ENCODE measurements around the gene GPR55.

GPR55 gene

DNA sequence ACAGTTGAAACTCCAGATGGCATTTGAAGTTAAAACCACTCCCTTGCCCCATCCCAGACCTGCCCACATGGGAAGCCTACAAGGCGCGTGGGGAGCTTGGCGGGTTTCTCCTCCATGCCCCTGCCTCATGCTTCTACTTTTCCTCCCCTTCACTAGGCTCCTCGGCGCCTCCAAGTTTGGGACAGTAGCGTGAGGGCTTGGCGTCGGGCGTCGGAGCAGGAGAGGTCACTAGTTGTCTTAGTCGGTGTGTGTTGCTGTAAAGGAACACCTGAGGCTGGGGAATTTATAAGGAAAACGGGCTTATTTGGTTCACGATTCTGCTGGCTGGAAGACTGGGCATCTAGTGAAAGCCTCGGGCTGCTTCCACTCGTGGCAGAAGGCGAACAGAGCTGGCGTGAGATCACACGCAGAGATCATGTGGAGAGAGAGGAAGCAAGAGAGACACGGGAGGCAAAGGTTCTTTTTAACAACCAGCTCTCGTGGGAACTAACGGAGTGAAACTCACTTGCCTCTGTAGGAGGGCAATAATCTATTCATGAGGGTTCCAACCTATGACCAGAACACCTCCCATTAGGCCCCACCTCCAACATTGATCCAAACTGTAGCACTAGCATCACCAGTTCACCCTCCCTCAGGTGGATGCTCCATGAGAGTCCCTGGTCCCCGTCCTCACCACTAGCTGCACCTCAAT lies 35.0 kb downstream of the GPR55 start:
- no peak for TF ChIP-seq SPI1 (IDR thresholded peaks at IDR 0.05; ENCODE audit: borderline replicate concordance, low read depth)
- no peak for TF ChIP-seq POLR2AphosphoS5 (IDR thresholded peaks at IDR 0.05; ENCODE audit: low read depth)
- no peak for TF ChIP-seq CTCF (IDR thresholded peaks at IDR 0.05; ENCODE audit: insufficient read depth, low read length)
- TF ChIP-seq GABPA (IDR thresholded peaks at IDR 0.05; ENCODE audit: low read depth): no peak
- no peak for TF ChIP-seq REST (IDR thresholded peaks at IDR 0.05; ENCODE audit: insufficient replicate concordance, low read depth)
- no peak for DNase-seq (ENCODE audit: low read depth in 1 of 2, low spot score in 1 of 2)
- Histone ChIP-seq H3K27me3 (ENCODE audit: insufficient read depth, poor library complexity, severe bottlenecking) (no peaks in the 10 kb centered on the region), H3K27ac (replicated peaks) (no peak overlapping the region), H3K4me3 (replicated peaks; ENCODE audit: insufficient read depth, low read length) (no peak overlapping the region)

- DNase-seq (ENCODE audit: low read depth in 1 of 2, low spot score in 1 of 2): no peak
- no peak for TF ChIP-seq REST (IDR thresholded peaks at IDR 0.05; ENCODE audit: insufficient replicate concordance, low read depth)
- no peak for TF ChIP-seq CTCF (IDR thresholded peaks at IDR 0.05; ENCODE audit: insufficient read depth, low read length)
- no peak for TF ChIP-seq POLR2AphosphoS5 (IDR thresholded peaks at IDR 0.05; ENCODE audit: low read depth)
- no peak for TF ChIP-seq SPI1 (IDR thresholded peaks at IDR 0.05; ENCODE audit: borderline replicate concordance, low read depth)
- no peak for TF ChIP-seq GABPA (IDR thresholded peaks at IDR 0.05; ENCODE audit: low read depth)
Measured at GRCh38 chr2:230888824-230889400, 36.1 kb downstream of the GPR55 start.

DNA sequence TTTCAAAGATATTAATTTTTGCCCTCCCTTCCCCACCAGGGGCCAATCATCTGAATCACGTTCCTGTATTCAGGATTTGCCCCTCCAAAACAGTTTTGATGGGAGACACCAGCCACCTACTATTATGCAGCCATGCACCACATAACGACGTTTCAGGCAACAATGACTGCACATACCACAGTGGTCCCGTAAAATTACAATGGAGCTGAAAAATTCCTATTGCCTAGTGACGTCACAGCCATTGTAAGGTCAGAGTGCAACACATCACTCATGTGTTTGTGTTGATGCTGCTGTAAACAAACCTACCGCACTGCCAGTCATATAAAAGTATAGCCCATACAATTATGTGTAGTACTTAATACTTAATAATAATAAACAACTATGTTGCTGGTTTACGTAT lies 37.7 kb downstream of the GPR55 start:
- Histone ChIP-seq H3K27ac (replicated peaks) (no peak overlapping the region), H3K4me3 (replicated peaks; ENCODE audit: insufficient read depth, low read length) (no peak overlapping the region), H3K27me3 (ENCODE audit: insufficient read depth, poor library complexity, severe bottlenecking) (no peaks in the 10 kb centered on the region)
- TF ChIP-seq GABPA (IDR thresholded peaks at IDR 0.05; ENCODE audit: low read depth): no peak
- TF ChIP-seq SPI1 (IDR thresholded peaks at IDR 0.05; ENCODE audit: borderline replicate concordance, low read depth): no peak
- TF ChIP-seq POLR2AphosphoS5 (IDR thresholded peaks at IDR 0.05; ENCODE audit: low read depth): no peak
- no peak for TF ChIP-seq CTCF (IDR thresholded peaks at IDR 0.05; ENCODE audit: insufficient read depth, low read length)
- no peak for TF ChIP-seq REST (IDR thresholded peaks at IDR 0.05; ENCODE audit: insufficient replicate concordance, low read depth)
- no peak for DNase-seq (ENCODE audit: low read depth in 1 of 2, low spot score in 1 of 2)

More at GRCh38 chr2:230888824-230889400, 36.1 kb downstream of the GPR55 start:
- Histone ChIP-seq H3K27ac (replicated peaks) (no peak overlapping the region), H3K4me3 (replicated peaks; ENCODE audit: insufficient read depth, low read length) (no peak overlapping the region), H3K27me3 (ENCODE audit: insufficient read depth, poor library complexity, severe bottlenecking) (no peaks in the 10 kb centered on the region)

Measured in HL-60 (cell line).